ENCODE results near the gene SYPL1. TPM values are rescaled to one million over a fixed set of nuclear protein-coding genes. Genes with fewer than 3 reads are reported as not detected.

SYPL1 gene
- total and polyA plus RNA-seq, 9 of the 15 experiments (the other 6 are each of a cell fraction or from before 2014, with no cell fraction given), result 23.8 to 214 (median 70.2) TPM

- TF ChIP-seq PHF21A (IDR thresholded peaks at IDR 0.05; ENCODE audit: borderline replicate concordance, low read depth) (0 out of 2 replicates have a peak, but pooled peaks have one; percentile 44), MAFF (IDR thresholded peaks at IDR 0.05; ENCODE audit: low read length) (no peak), NKRF (IDR thresholded peaks at IDR 0.05; ENCODE audit: borderline replicate concordance) (no peak), DEAF1 (CRISPR knock-in tag; IDR thresholded peaks at IDR 0.05) (peak; percentile 27; the same call in 1 of the 2 replicates), ZNF232 (CRISPR knock-in tag; IDR thresholded peaks at IDR 0.05) (no peak), LCOR (CRISPR knock-in tag; IDR thresholded peaks at IDR 0.05) (0 out of 2 replicates have a peak, but pooled peaks have one; percentile 67), HNRNPUL1 (IDR thresholded peaks at IDR 0.05; ENCODE audit: low read length) (no peak), E4F1 (CRISPR knock-in tag; IDR thresholded peaks at IDR 0.05; ENCODE audit: borderline replicate concordance) (no peak), HDAC1 (IDR thresholded peaks at IDR 0.05) (peak in 1 of 2 experiments; percentile 58; a peak in 2 of 4 replicates), ZNF318 (IDR thresholded peaks at IDR 0.05; ENCODE audit: borderline replicate concordance in 1 of 2, low read depth in 1 of 2) (no peak), CBFA2T3 (IDR thresholded peaks at IDR 0.05) (peak; percentile 44; the same call in 1 of the 2 replicates)
Observed at GRCh38 chr7:106112118-106112971, at the start of gene SYPL1 (continued).

Data from K562 (cell line).